ENCODE measurements around the gene C13orf46. TPM values are rescaled to one million over a fixed set of nuclear protein-coding genes. Genes with fewer than 3 reads are reported as not detected.

C13orf46 gene
- total and polyA plus RNA-seq, 2 experiments from 2014 or later = 1.7 TPM; not detected in 1

GRCh38 chr13:113982296-113982661, 8.4 kb upstream of the C13orf46 start:
- Histone ChIP-seq H3K27ac (no peak overlapping the region), H3K36me3 (ENCODE audit: low read depth) (peaks cover 9% of the 10 kb centered on the region; the same call in 1 of the 2 replicates), H3K79me2 (ENCODE audit: insufficient read depth) (no peaks in the 10 kb centered on the region), H3K27me3 (replicated peaks; ENCODE audit: insufficient read depth) (no peaks in the 10 kb centered on the region), H2AFZ (no peak overlapping the region), H3K9me3 (ENCODE audit: low read depth) (no peaks in the 10 kb centered on the region), H3K4me3 (no peak overlapping the region), H3F3A (ENCODE audit: insufficient read depth) (peaks cover 7% of the 10 kb centered on the region; the same call in 1 of the 2 replicates), H4K20me1 (ENCODE audit: insufficient read depth) (no peaks in the 10 kb centered on the region), H3K4me1 (ENCODE audit: insufficient read depth) (peaks cover under 1% of the 10 kb centered on the region; the same call in 1 of the 2 replicates), H3K9ac (no peak overlapping the region), H3K9me2 (ENCODE audit: insufficient read depth) (no peaks in the 10 kb centered on the region), H3K4me2 (ENCODE audit: unreplicated experiment) (no peak overlapping the region)
- in situ Hi-C loops (cut with MboI) = no loop called here
- DNase-seq = no peak
- 94 to 97% methylated on average over 14 to 15 of the region's 15 CpGs for WGBS, 2 experiments (ENCODE audit: low coverage in 1 of 2, low lambda C conversion rate in 2 of 2, missing lambda C conversion rate in 2 of 2)
- TF ChIP-seq EZH2phosphoT487 (IDR thresholded peaks at IDR 0.05; ENCODE audit: insufficient read depth, low read depth) = no peak
- no peak for TF ChIP-seq EZH2 (IDR thresholded peaks at IDR 0.05; ENCODE audit: insufficient read depth, poor library complexity, severe bottlenecking)

DNA sequence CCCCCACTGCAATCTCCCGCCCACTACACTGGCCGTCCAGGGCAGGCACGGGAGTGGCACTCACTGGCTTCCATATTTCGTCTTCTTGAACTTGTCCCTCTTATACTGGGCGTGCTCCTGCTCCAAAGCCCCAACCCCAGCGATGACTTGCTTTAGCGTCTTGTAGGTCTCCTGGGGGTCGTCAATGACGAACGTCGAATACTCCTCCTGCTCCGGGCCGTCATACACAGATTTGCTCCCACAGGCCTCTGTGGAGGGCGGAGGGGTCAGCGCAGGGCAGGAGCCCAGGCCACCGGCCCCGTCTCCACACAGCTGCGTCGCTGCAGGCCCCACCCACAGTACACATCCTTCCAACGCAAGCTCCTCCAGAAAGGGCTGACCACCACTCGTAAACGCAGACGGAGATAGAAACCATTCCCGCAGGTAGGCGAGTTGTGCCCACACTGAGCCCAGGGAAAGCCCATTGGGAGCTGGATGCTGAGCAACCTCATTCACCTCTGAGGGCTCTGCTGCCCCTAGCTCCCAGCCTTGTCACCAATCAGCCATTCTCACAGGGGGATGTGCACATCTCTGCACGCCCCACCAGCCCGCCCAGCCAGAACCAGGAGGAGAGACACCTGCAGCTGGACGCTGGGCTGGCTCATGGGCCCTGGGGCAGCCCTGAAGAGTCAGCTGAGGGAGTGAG, 7.9 kb upstream of the C13orf46 start:
- H3K9ac ChIP-seq = no peak overlapping the region
- no peaks in the 10 kb centered on the region for H3K9me3 ChIP-seq (ENCODE audit: low read depth)
- peaks cover 7% of the 10 kb centered on the region; the same call in 1 of the 2 replicates for H3F3A ChIP-seq (ENCODE audit: insufficient read depth)
- H3K79me2 ChIP-seq (ENCODE audit: insufficient read depth) = no peaks in the 10 kb centered on the region
- WGBS, 2 experiments (ENCODE audit: low coverage in 1 of 2, low lambda C conversion rate in 2 of 2, missing lambda C conversion rate in 2 of 2) = 90 to 94% methylated on average over 25 to 28 of the region's 28 CpGs
- no peak for TF ChIP-seq EZH2 (IDR thresholded peaks at IDR 0.05; ENCODE audit: insufficient read depth, poor library complexity, severe bottlenecking)
- in situ Hi-C loops (cut with MboI) = no loop called here
- H4K20me1 ChIP-seq (ENCODE audit: insufficient read depth) = no peaks in the 10 kb centered on the region
- H3K4me1 ChIP-seq (ENCODE audit: insufficient read depth) = peaks cover 6% of the 10 kb centered on the region
- H3K36me3 ChIP-seq (ENCODE audit: low read depth) = peaks cover 9% of the 10 kb centered on the region; the same call in 1 of the 2 replicates
- H3K27ac ChIP-seq = no peak overlapping the region
- H3K9me2 ChIP-seq (ENCODE audit: insufficient read depth) = no peaks in the 10 kb centered on the region
- no peak overlapping the region for H3K4me3 ChIP-seq
- no peak overlapping the region for H3K4me2 ChIP-seq (ENCODE audit: unreplicated experiment)
- H3K27me3 ChIP-seq (replicated peaks; ENCODE audit: insufficient read depth) = no peaks in the 10 kb centered on the region
- DNase-seq = no peak
- no peak overlapping the region for H2AFZ ChIP-seq

DNA sequence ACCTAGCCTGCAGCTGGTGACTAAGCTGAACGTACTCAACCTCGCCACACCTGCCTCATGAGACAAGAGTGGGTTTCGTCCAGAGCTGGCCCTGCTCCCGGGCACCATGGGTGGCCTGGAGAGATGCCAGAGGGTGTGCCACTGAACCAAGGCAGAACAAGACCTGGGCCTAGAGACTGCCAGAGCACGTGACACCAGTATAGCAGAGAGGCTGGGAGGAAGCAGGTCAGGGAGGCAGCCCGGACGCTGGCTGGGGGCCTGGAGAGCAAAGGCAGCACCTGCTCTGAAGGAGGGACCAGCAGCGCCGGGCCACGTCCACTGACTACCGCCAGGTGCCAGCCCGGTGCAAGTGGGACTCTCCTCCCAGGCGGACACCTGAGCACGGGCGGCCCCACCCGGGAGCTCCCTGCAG, 7.3 kb upstream of the C13orf46 start:
- WGBS, 2 experiments (ENCODE audit: low coverage in 1 of 2, low lambda C conversion rate in 2 of 2, missing lambda C conversion rate in 2 of 2) = 78 to 89% methylated on average over 6 to 16 of the region's 16 CpGs
- H2AFZ ChIP-seq = no peak overlapping the region
- in situ Hi-C loops (cut with MboI) = no loop called here
- H3K79me2 ChIP-seq (ENCODE audit: insufficient read depth) = no peaks in the 10 kb centered on the region
- DNase-seq = peak; percentile 21
- H3K4me1 ChIP-seq (ENCODE audit: insufficient read depth) = peaks cover 10% of the 10 kb centered on the region
- H3F3A ChIP-seq (ENCODE audit: insufficient read depth) = peaks cover 7% of the 10 kb centered on the region; the same call in 1 of the 2 replicates
- H3K9me2 ChIP-seq (ENCODE audit: insufficient read depth) = no peaks in the 10 kb centered on the region
- H3K27ac ChIP-seq = no peak overlapping the region
- H4K20me1 ChIP-seq (ENCODE audit: insufficient read depth) = no peaks in the 10 kb centered on the region
- H3K27me3 ChIP-seq (replicated peaks; ENCODE audit: insufficient read depth) = no peaks in the 10 kb centered on the region
- no peak overlapping the region for H3K4me2 ChIP-seq (ENCODE audit: unreplicated experiment)
- no peak overlapping the region for H3K4me3 ChIP-seq
- H3K9ac ChIP-seq = no peak overlapping the region
- no peaks in the 10 kb centered on the region for H3K9me3 ChIP-seq (ENCODE audit: low read depth)
- H3K36me3 ChIP-seq (ENCODE audit: low read depth) = peaks cover 9% of the 10 kb centered on the region; the same call in 1 of the 2 replicates
- TF ChIP-seq EZH2 (IDR thresholded peaks at IDR 0.05; ENCODE audit: insufficient read depth, poor library complexity, severe bottlenecking) (no peak), EZH2phosphoT487 (IDR thresholded peaks at IDR 0.05; ENCODE audit: insufficient read depth, low read depth) (no peak)

DNA sequence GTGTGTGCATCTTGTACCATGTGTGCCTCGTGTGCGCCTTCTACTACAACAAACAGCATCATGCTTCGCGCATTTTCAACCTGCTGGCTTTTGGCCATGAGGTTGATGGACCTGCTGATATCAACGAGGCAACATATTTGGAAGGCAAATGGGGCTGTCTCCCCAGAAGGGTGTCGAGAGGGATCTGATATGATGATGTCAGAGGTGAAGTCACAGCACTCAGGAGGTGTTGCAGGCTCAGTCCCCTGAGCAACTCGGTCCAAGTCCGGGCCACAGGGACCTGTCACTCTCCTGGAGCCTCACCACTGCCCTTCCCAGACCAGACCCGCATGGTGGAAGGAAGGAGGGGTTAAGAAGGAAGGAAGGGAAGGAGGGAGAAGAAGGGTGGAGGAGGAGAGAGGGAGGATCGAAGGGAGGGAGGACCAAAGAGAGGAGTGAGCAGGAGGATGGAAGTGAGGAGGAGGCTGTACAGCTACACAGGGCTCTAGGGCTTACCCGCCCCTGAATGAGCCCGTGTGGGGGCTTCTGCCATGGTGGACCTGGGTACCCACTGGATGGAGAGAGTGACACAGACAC, 6.7 kb upstream of the C13orf46 start:
- Histone ChIP-seq H3K4me1 (ENCODE audit: insufficient read depth) (peaks cover 10% of the 10 kb centered on the region), H4K20me1 (ENCODE audit: insufficient read depth) (no peaks in the 10 kb centered on the region), H3K9me3 (ENCODE audit: low read depth) (no peaks in the 10 kb centered on the region), H3K4me2 (ENCODE audit: unreplicated experiment) (no peak overlapping the region), H3K36me3 (ENCODE audit: low read depth) (peaks cover 9% of the 10 kb centered on the region; the same call in 1 of the 2 replicates), H3K4me3 (no peak overlapping the region), H3K27ac (no peak overlapping the region), H3K9ac (no peak overlapping the region), H3K9me2 (ENCODE audit: insufficient read depth) (no peaks in the 10 kb centered on the region), H3F3A (ENCODE audit: insufficient read depth) (peaks cover 7% of the 10 kb centered on the region; the same call in 1 of the 2 replicates), H3K79me2 (ENCODE audit: insufficient read depth) (no peaks in the 10 kb centered on the region), H2AFZ (no peak overlapping the region), H3K27me3 (replicated peaks; ENCODE audit: insufficient read depth) (no peaks in the 10 kb centered on the region)
- DNase-seq = no peak
- in situ Hi-C loops (cut with MboI) = no loop called here
- TF ChIP-seq EZH2phosphoT487 (IDR thresholded peaks at IDR 0.05; ENCODE audit: insufficient read depth, low read depth) (no peak), EZH2 (IDR thresholded peaks at IDR 0.05; ENCODE audit: insufficient read depth, poor library complexity, severe bottlenecking) (no peak)
- 91 to 92% methylated on average over 11 to 12 of the region's 12 CpGs for WGBS, 2 experiments (ENCODE audit: low coverage in 1 of 2, low lambda C conversion rate in 2 of 2, missing lambda C conversion rate in 2 of 2)
